CD4-positive, alpha-beta T cell (primary cell): ENCODE data around the gene LRRC74A. TPM values are rescaled to one million over a fixed set of nuclear protein-coding genes. Genes with fewer than 3 reads are reported as not detected.

Experiments
- ATAC-seq: fragments of 200-7000 bp; cut with Tn5 transposase; one replicate; pipeline ENCODE4 v1.10.0; 2022; ENCODE audit warnings: mild to moderate bottlenecking; ENCODE audit not compliant: poor library complexity
- CTCF ChIA-PET: fragments of 350-600 bp; sonication (Branson Sonifier 250); formaldehyde crosslinking; loops from one replicate; lab custom pipeline; 2021; ENCODE audit warnings: antibody characterized with exemption, inconsistent platforms; lab: Charles Lee
- POLR2A ChIA-PET: fragments of 350-600 bp; sonication (Branson Sonifier 250); formaldehyde crosslinking; loops from one replicate; lab custom pipeline; 2021; ENCODE audit warnings: antibody characterized with exemption, inconsistent platforms; lab: Charles Lee
- DNase-seq, 14 experiments: peaks; one replicate each; pipeline ENCODE4 v3.0.0-alpha.2; 2013 to 2020; ENCODE audit warnings: mixed read lengths in 2 of 14
- H3K27ac ChIP-seq, 2 donors: one replicate each; pipeline versions ENCODE4 v1.5.1 to v1.7.0; 2013; ENCODE audit warnings: low read length in 2 of 2, low read depth in 1 of 2, mild to moderate bottlenecking in 1 of 2
- H3K27me3 ChIP-seq, 2 experiments: 1 replicate in 1 of 2; 2 replicates in 1 of 2; pipeline versions ENCODE4 v1.6.1 to v1.7.0; 2013; ENCODE audit warnings: low read length in 2 of 2, control low read depth in 1 of 2, mild to moderate bottlenecking in 1 of 2, moderate library complexity in 1 of 2; ENCODE audit not compliant: insufficient read depth in 2 of 2, control insufficient read depth in 1 of 2
- H3K36me3 ChIP-seq: one replicate; pipeline ENCODE4 v1.6.1; 2013; ENCODE audit warnings: low read length, control low read depth; ENCODE audit not compliant: insufficient read depth
- H3K4me1 ChIP-seq: one replicate; pipeline ENCODE4 v1.6.1; 2013; ENCODE audit warnings: low read length, control low read depth; ENCODE audit not compliant: insufficient read depth
- H3K4me3 ChIP-seq: one replicate; pipeline ENCODE4 v1.5.1; 2013; ENCODE audit warnings: mild to moderate bottlenecking, low read length, moderate library complexity
- H3K9me3 ChIP-seq, 2 experiments: 1 replicate in 1 of 2; 2 replicates in 1 of 2; pipeline versions ENCODE4 v1.6.1 to v1.7.0; 2013; ENCODE audit warnings: low read length in 2 of 2, mild to moderate bottlenecking in 2 of 2, control low read depth in 1 of 2, moderate library complexity in 1 of 2; ENCODE audit not compliant: control insufficient read depth in 1 of 2, insufficient read depth in 1 of 2
- H3K27ac Mint-ChIP-seq: one replicate; pipeline ENCODE4 v1.8.0; 2020; ENCODE audit warnings: mixed read lengths
- H3K27me3 Mint-ChIP-seq: one replicate; pipeline ENCODE4 v1.8.0; 2021; ENCODE audit warnings: mixed read lengths
- H3K36me3 Mint-ChIP-seq: one replicate; pipeline ENCODE4 v1.8.0; 2021; ENCODE audit warnings: low read depth, mixed read lengths
- H3K4me1 Mint-ChIP-seq: one replicate; pipeline ENCODE4 v1.8.0; 2021; ENCODE audit warnings: low read depth, mixed read lengths
- H3K4me3 Mint-ChIP-seq: one replicate; pipeline ENCODE4 v1.8.0; 2020; ENCODE audit warnings: mild to moderate bottlenecking, mixed read lengths
- H3K9me3 Mint-ChIP-seq: one replicate; pipeline ENCODE4 v1.8.0; 2020; ENCODE audit warnings: mixed read lengths
- CTCF ChIP-seq: fragments of 200-600 bp; IDR thresholded peaks from one replicate; pipeline ENCODE4 v1.8.0; 2022; ENCODE audit warnings: antibody characterized with exemption, mild to moderate bottlenecking
- intact Hi-C, 2 experiments: fragments of 100-400 bp; cut with DNase I in 1 of 2; cut with micrococcal nuclease in 1 of 2; formaldehyde crosslinking; loops; one replicate each; pipeline versions ENCODE4 v1.15.1 to v1.9.0; 2023 to 2025; cut with DNase I, micrococcal nuclease
- total RNA-seq, 174 experiments: library from RNA in 2 of 174; stranded (reverse) in 2 of 174; gene quantifications; one replicate each; pipeline ENCODE4 v1.2.3 and lab custom pipeline; 2021 to 2026

LRRC74A gene
- total RNA-seq, 2 experiments from 2014 or later, result not detected

- no peaks in the 10 kb centered on the region for H3K36me3 ChIP-seq
- no peaks in the 10 kb centered on the region for H3K9me3 Mint-ChIP-seq
- peaks cover 35% of the 10 kb centered on the region for H3K4me1 ChIP-seq
- DNase-seq (no peak), ATAC-seq (no peak)
- H3K27ac Mint-ChIP-seq, result peak overlapping the region; percentile 53
- H3K9me3 ChIP-seq, result no peaks in the 10 kb centered on the region
- ChIA-PET POLR2A (no interaction called here), CTCF (no interaction called here)
- no peaks in the 10 kb centered on the region for H3K36me3 Mint-ChIP-seq
- no peak overlapping the region for H3K4me3 ChIP-seq
- H3K4me1 Mint-ChIP-seq, result peaks cover 54% of the 10 kb centered on the region
- no peak overlapping the region for H3K27ac ChIP-seq
- no peaks in the 10 kb centered on the region for H3K27me3 ChIP-seq
- intact Hi-C loops, result no loop called here
- TF ChIP-seq CTCF, result no peak
- H3K4me3 Mint-ChIP-seq, result no peak overlapping the region
- H3K27me3 Mint-ChIP-seq, result no peaks in the 10 kb centered on the region
These were observed 40.2 kb downstream of the LRRC74A start for GRCh38 chr14:76866456-76866855.

- Mint-ChIP-seq H3K36me3 (no peaks in the 10 kb centered on the region), H3K9me3 (no peaks in the 10 kb centered on the region), H3K4me3 (peak overlapping the region; percentile 47), H3K4me1 (peaks cover 50% of the 10 kb centered on the region), H3K27me3 (no peaks in the 10 kb centered on the region), H3K27ac (peak overlapping the region; percentile 50)
- intact Hi-C loops, result no loop called here
- Histone ChIP-seq H3K9me3 (no peaks in the 10 kb centered on the region), H3K36me3 (no peaks in the 10 kb centered on the region), H3K4me3 (peak overlapping the region; percentile 1), H3K27me3 (no peaks in the 10 kb centered on the region), H3K4me1 (peaks cover 33% of the 10 kb centered on the region), H3K27ac (no peak overlapping the region)
- TF ChIP-seq CTCF, result no peak
- DNase-seq, result peak; percentile 25 to 70 (median 46)
- POLR2A ChIA-PET, result interaction anchor here (0.5 to 1.4 kb wide), 3 partner anchors 20 to 203 kb away, joined by 3 to 5 read pairs (median 5); no protein-coding TSS in a partner anchor
- CTCF ChIA-PET, result no interaction called here
- ATAC-seq, result peak; percentile 94
These were observed 41.6 kb downstream of the LRRC74A start for GRCh38 chr14:76867516-76868453.

GRCh38 chr14:76868454-76869170 is 42.4 kb downstream of the LRRC74A start:
- Histone ChIP-seq H3K4me3 (no peak overlapping the region), H3K36me3 (no peaks in the 10 kb centered on the region), H3K9me3 (no peaks in the 10 kb centered on the region), H3K27ac (no peak overlapping the region), H3K4me1 (peaks cover 31% of the 10 kb centered on the region), H3K27me3 (no peaks in the 10 kb centered on the region)
- H3K4me3 Mint-ChIP-seq, result no peak overlapping the region
- no peaks in the 10 kb centered on the region for H3K36me3 Mint-ChIP-seq
- TF ChIP-seq CTCF, result no peak
- POLR2A ChIA-PET, result interaction anchor here (0.6 kb wide), 1 partner anchor 61 kb away, joined by 3 read pairs; no protein-coding TSS in a partner anchor
- CTCF ChIA-PET, result interaction anchor here (1.3 kb wide), 1 partner anchor 202 kb away, joined by 3 read pairs; no protein-coding TSS in a partner anchor
- DNase-seq (no peak), ATAC-seq (no peak)
- H3K4me1 Mint-ChIP-seq, result peaks cover 45% of the 10 kb centered on the region
- no peak overlapping the region for H3K27ac Mint-ChIP-seq
- intact Hi-C loops, result no loop called here
- no peaks in the 10 kb centered on the region for H3K9me3 Mint-ChIP-seq
- H3K27me3 Mint-ChIP-seq, result no peaks in the 10 kb centered on the region
